Peyer's patch (tissue), 4 donors: ENCODE data around the gene PPP1CB.

Source experiments
- POLR2A ChIP-seq, 2 donors: fragments of 450-650 bp; IDR thresholded peaks; one replicate each; pipeline ENCODE4 v1.5.1; 2017; ENCODE audit warnings: antibody characterized with exemption in 2 of 2, mild to moderate bottlenecking in 2 of 2, moderate library complexity in 2 of 2
- TF ChIP-seq, protein P1 (sequence below), 6 experiments: fragments of 450-650 bp in 4 of 6; fragments of 200-600 bp in 2 of 6; sonication (generic) in 1 of 6; IDR thresholded peaks; one replicate each; pipeline ENCODE4 v1.5.1; 2017 to 2019; ENCODE audit warnings: antibody characterized with exemption in 6 of 6, mild to moderate bottlenecking in 3 of 6, moderate library complexity in 1 of 6

DNA sequence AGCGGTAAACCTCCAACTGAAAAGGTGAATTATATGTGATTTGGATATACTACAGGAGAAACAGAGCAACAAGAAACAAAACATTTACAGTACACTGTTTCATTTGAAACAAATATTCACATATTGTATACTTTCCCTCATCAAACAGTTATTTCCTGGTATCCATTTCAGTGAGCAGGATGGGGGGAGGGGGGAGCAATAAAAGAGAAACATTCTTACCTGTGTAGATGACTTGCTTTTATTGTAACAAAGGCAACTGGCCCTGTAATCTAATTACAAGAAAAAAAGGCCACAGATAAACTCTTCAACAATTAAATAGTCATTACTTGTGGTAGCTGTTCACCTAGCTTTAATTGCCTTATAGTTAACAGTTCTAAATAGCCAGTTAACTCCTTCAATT is 3.9 kb upstream of the PPP1CB start:
- TF ChIP-seq POLR2A (IDR thresholded peaks at IDR 0.05): no peak
- TF ChIP-seq, protein P1, sequence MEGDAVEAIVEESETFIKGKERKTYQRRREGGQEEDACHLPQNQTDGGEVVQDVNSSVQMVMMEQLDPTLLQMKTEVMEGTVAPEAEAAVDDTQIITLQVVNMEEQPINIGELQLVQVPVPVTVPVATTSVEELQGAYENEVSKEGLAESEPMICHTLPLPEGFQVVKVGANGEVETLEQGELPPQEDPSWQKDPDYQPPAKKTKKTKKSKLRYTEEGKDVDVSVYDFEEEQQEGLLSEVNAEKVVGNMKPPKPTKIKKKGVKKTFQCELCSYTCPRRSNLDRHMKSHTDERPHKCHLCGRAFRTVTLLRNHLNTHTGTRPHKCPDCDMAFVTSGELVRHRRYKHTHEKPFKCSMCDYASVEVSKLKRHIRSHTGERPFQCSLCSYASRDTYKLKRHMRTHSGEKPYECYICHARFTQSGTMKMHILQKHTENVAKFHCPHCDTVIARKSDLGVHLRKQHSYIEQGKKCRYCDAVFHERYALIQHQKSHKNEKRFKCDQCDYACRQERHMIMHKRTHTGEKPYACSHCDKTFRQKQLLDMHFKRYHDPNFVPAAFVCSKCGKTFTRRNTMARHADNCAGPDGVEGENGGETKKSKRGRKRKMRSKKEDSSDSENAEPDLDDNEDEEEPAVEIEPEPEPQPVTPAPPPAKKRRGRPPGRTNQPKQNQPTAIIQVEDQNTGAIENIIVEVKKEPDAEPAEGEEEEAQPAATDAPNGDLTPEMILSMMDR (IDR thresholded peaks at IDR 0.05): no peak
